Stimulated activated naive CD8-positive, alpha-beta T cell treated with anti-CD3 and anti-CD28 coated beads, Interleukin-15, Interleukin-2, amounts not matched to agents 100 ng/mL and 50 ng/mL, for 24 hours (primary cell): ENCODE measurements around the gene RPL11.

Experiments
- H3K27ac Mint-ChIP-seq: one replicate; pipeline ENCODE4 v1.8.0; 2021; ENCODE audit warnings: mild to moderate bottlenecking, mixed read lengths
- H3K27me3 Mint-ChIP-seq: one replicate; pipeline ENCODE4 v1.8.0; 2021; ENCODE audit warnings: mixed read lengths
- H3K36me3 Mint-ChIP-seq: one replicate; pipeline ENCODE4 v1.8.0; 2021; ENCODE audit warnings: low read depth, mixed read lengths
- H3K4me1 Mint-ChIP-seq: one replicate; pipeline ENCODE4 v1.8.0; 2021; ENCODE audit warnings: low read depth, mixed read lengths
- H3K4me3 Mint-ChIP-seq: one replicate; pipeline ENCODE4 v1.8.0; 2021; ENCODE audit warnings: mild to moderate bottlenecking, mixed read lengths
- H3K9me3 Mint-ChIP-seq: one replicate; pipeline ENCODE4 v1.8.0; 2021; ENCODE audit warnings: mixed read lengths

Gene RPL11

DNA sequence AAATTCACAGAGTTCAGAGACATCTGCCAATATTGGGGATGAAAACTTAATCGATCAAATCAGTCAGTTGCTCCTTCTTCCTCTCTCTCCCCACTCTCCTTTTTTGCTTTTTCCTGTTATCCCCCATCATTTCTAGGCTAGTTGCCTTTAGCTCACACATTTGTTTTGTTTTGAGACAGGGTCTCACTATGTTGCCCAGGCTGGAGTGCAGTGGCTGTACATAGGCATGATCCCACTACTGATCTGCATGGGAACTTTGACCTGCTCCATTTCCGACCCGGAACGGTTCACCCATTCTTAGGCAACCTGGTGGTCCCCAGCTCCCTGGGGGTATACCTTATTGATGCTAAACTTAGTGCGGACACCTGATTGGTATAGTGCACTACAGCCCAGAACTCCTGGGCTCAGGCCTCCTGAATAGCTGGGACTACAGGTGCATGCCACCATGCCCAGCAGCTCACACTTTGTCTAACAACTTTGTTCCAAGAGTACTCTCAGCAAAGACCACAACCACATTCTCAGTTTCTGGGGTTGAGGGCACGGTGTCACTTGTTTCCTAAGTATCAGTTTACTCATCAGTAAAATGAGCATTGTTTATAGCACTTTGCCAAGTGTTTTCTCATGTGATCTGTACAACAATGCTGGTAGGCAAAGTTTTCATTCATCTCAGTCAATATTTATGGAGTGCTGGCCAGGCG is 45.0 kb downstream of the RPL11 start:
- Mint-ChIP-seq H3K36me3 (peaks cover 3% of the 10 kb centered on the region), H3K4me1 (peaks cover 24% of the 10 kb centered on the region), H3K27me3 (no peaks in the 10 kb centered on the region), H3K9me3 (no peaks in the 10 kb centered on the region), H3K27ac (peak overlapping the region; percentile 1), H3K4me3 (no peak overlapping the region)

DNA sequence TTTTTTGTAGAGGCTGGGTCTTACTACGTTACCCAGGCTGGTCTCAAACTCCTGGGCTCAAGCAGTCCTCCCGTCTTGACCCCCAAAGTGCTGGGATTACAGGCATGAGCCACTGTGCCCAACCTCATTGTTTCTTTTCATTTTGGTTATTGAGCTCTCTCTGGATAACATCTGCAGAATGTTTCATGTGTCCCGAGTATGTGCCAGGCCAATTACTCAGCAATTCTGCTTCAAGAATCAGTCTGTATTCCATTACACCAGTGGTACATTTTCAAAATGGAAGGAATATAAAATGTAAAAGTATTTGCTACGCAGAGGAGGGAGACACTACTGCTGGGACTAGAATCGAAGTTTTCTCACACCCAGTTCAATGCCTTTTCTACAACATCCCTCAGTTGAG is 50.0 kb downstream of the RPL11 start:
- Mint-ChIP-seq H3K4me1 (peaks cover 34% of the 10 kb centered on the region), H3K4me3 (peak overlapping the region; percentile 88), H3K27me3 (no peaks in the 10 kb centered on the region), H3K36me3 (peaks cover 17% of the 10 kb centered on the region), H3K9me3 (no peaks in the 10 kb centered on the region), H3K27ac (no peak overlapping the region)

- peaks cover 24% of the 10 kb centered on the region for H3K36me3 Mint-ChIP-seq
- H3K27me3 Mint-ChIP-seq: no peaks in the 10 kb centered on the region
- H3K4me1 Mint-ChIP-seq: peaks cover 40% of the 10 kb centered on the region
- no peaks in the 10 kb centered on the region for H3K9me3 Mint-ChIP-seq
- H3K27ac Mint-ChIP-seq: peak overlapping the region; percentile 85
- peak overlapping the region; percentile 88 for H3K4me3 Mint-ChIP-seq
These were observed 51.2 kb downstream of the RPL11 start for GRCh38 chr1:23742670-23743286.

DNA sequence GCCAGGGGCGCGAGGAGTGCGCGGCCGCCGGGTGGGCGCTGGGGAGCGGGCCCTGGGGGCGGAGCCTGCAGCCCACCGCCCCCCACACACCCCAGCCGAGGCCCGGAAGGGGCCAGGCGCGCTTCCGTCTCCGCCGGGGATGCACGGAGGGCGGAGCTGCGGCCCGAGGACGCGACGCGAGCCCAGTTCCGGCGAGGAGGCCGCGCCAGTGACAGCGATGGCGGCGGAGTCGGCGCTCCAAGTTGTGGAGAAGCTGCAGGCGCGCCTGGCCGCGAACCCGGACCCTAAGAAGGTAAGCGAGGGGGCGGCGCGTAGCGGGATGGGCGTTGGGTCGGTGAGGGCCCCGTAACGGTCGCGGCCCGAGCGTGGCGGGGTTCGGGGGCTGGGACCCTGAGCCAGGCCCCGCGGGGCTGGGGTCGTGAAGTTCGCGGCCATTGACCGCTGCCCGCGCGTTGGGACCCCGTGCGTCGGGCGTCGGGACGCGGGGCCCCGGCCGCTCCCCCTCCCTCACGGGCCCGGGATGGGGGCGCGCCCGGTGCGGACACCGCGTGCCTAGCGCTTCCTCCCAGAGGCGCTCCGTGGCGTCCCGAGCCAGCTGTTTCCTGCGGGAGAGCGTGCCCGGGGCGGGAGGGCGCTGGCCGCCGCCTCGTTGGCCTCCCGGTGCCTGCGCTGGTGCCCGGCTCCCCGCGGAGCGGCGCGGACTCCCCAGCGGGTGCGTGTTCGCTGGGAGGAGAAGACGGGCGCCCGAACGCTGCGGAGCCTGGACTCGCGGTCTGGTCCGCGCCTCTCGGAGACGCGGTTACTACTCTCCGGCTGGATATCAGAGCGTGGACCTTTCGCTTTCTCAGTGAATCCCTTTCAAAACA is 51.9 kb downstream of the RPL11 start, which contains the start of gene ELOA:
TSS of gene ELOA (plus strand) at position 185 of the 866 bp plus-strand sequence. CDS start at position 218, 33 bp downstream.
- peak within 1 kb of the TSS; percentile 85 for H3K27ac Mint-ChIP-seq
- peak within 1 kb of the TSS; percentile 89 for H3K4me3 Mint-ChIP-seq
- H3K27me3 Mint-ChIP-seq: no peaks in the 10 kb centered on the region
- no peaks in the 10 kb centered on the region for H3K9me3 Mint-ChIP-seq
- H3K36me3 Mint-ChIP-seq: peaks cover 28% of the 10 kb centered on the region
- H3K4me1 Mint-ChIP-seq: peaks cover 47% of the 10 kb centered on the region

GRCh38 chr1:23745515-23745914 is 53.9 kb downstream of the RPL11 start:
- Mint-ChIP-seq H3K27ac (no peak overlapping the region), H3K9me3 (no peaks in the 10 kb centered on the region), H3K27me3 (no peaks in the 10 kb centered on the region), H3K4me1 (peaks cover 50% of the 10 kb centered on the region), H3K36me3 (peaks cover 41% of the 10 kb centered on the region), H3K4me3 (peak overlapping the region; percentile 89)
